GM18505 (cell line): ENCODE data around the gene IRF8.
"Not testable (repeated sequence)": the region's sequence is repeated elsewhere in the genome, so short reads cannot be mapped to it uniquely, and the experiment has no call there.

Experiments used
- ATAC-seq: cut with Tn5 transposase; IDR thresholded peaks from one replicate; pipeline ENCODE4 v1.9.1; 2021; ENCODE audit not compliant: unreplicated experiment
- POLR2A ChIP-seq: IDR thresholded peaks from 4 replicates; pipeline ENCODE4 v1.6.1; 2011; ENCODE audit warnings: borderline replicate concordance; ENCODE audit not compliant: insufficient read depth, insufficient read length; ENCODE audit errors: extremely low read depth

Gene IRF8

GRCh38 chr16:85860413-85861094 lies 38.4 kb upstream of the IRF8 start:
- no peak for ATAC-seq
- no peak for TF ChIP-seq POLR2A

DNA sequence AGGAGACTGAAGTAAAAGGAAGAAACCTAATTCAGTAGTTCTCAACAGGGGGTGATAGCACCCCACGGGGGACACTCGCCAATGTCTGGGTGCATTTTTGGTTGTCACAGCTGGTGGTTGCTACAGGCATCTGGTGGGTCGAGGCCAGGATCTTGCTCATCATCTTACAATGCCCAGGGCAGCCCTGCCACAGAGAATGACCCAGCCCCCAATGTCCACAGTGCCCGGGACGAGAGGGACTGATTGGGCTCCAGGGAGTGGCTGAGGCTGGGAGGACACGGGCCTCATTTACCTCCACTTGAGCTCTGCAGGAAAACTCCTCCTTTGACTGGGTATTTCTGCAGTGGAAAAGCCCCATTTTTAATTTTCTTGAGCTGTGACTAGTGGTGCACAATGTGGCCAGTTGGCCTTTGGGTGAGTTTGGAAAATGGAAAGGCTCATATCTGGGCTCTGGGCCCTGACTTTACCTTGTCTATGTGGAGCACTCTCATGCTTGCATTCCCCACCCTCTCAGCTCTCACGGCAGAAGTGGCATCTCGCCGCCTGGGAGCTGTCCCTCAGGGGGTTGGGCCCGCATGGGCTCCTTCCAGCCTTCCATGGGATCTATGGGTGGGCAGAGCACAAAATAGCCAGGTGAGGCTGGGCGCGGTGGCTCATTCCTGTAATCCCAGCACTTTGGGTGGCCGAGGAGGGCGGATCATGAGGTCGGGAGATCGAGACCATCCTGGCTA lies 37.7 kb upstream of the IRF8 start:
- ATAC-seq = no peak
- TF ChIP-seq POLR2A = no peak

- ATAC-seq = no peak
- TF ChIP-seq POLR2A = no peak
Measured at GRCh38 chr16:85862476-85863383, 36.2 kb upstream of the IRF8 start.

DNA sequence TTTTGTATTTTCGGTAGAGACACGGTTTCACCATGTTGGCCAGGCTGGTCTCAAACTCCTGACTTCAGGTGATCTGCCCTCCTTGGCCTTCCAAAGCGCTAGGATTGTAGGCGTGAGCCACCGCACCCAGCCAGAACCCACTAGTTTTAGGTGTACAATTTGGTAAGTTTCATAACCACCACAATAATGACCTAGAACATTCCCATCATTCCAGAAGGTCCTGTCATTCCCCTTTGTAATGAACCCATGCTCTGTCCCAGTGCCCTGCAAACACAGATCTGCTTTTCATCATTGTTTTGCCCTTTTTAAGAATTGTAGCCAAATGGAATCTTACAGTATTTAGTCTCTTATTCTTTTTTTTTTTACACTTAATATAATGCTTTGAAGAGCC lies 35.6 kb upstream of the IRF8 start:
- ATAC-seq = no peak
- no peak for TF ChIP-seq POLR2A

- no peak for TF ChIP-seq POLR2A
- no peak for ATAC-seq
Measured at GRCh38 chr16:85864965-85865364, 34.0 kb upstream of the IRF8 start.

GRCh38 chr16:85867189-85867588 lies 31.8 kb upstream of the IRF8 start:
- ATAC-seq = no peak
- TF ChIP-seq POLR2A = no peak

GRCh38 chr16:85868495-85868894 lies 30.5 kb upstream of the IRF8 start:
- ATAC-seq = no peak
- TF ChIP-seq POLR2A = no peak

DNA sequence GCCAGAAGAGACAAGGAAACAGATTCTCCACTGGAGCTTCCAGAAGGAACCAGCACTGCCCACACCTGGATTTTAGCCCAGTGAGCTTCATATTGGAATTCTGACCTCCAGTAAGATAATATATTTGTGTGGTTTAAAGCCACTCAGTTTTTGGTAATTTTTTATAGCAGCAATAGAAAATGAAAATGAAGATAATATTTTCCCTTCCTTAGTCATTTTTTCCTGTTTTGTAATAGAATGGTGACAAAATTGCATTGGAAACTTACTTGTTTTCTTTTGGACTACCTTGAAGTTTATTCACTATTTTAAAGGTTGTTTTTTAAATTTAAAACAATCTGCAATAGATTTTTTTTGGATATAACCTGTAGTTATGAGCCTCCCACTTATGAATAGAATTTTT lies 29.8 kb upstream of the IRF8 start:
- no peak for TF ChIP-seq POLR2A

GRCh38 chr16:85869785-85870558 lies 29.0 kb upstream of the IRF8 start:
- TF ChIP-seq POLR2A = no peak
- ATAC-seq = no peak

More for the DNA sequence above, 29.8 kb upstream of the IRF8 start:
- ATAC-seq = no peak

DNA sequence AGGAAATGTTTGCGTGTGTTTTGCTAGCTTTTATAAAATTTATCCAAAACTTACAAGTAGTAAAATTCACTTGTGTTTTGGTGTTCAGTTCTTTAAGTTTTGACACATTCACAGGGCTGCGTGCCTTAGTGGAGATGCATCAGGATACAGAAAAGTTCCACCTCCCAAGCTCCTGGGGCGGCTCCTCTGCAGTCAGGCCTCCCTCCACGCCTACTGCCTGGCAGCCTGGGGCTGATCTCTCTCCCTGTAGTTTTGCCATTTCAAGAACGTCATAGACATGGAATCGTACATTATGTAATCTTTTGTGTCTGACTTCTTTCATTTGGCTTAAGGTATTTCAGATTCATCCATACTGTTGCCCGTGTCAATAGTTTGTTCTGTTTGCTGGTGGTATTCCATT lies 27.2 kb upstream of the IRF8 start:
- TF ChIP-seq POLR2A = no peak
- ATAC-seq = no peak

- no peak for TF ChIP-seq POLR2A
- ATAC-seq = no peak
Measured at GRCh38 chr16:85872734-85873133, 26.2 kb upstream of the IRF8 start.

GRCh38 chr16:85873153-85873552 lies 25.8 kb upstream of the IRF8 start:
- ATAC-seq = no peak
- TF ChIP-seq POLR2A = no peak

DNA sequence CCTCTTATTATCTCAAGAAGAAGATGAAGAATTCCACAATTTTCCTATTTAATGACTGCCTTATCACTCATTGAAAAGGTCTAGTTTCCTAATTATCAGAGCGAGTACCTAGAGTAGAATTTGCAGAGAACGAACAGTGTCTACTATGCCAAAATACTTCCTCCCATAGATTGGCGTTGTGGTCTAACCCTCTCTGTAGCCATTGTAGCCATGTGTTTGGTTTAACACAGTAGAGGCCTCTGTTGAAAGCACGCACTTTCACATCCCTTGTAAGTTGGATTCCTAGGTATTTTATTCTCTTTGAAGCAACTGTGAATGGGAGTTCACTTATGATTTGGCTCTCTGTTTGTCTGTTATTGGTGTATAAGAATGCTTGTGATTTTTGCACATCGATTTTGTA lies 24.9 kb upstream of the IRF8 start:
- not testable (repeated sequence) for ATAC-seq

DNA sequence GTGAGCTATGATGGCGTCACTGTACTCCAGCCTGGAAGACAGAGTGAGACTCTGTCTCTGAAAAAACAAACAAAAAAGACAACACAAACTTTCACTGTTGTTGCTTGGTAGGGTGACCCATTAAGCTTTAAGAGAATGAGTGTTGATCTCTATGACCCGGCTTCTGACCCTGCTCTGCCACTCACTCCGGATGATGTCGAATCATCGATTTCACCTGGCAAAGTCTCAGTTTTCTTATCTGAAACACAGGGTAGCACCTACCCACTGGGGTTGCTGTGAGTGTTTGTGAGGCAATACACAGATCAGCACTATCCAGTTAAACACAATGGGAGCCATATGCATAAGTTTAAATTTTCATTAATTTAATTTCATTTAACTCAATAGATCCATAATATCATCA lies 20.6 kb upstream of the IRF8 start:
- no peak for ATAC-seq
- TF ChIP-seq POLR2A = no peak

DNA sequence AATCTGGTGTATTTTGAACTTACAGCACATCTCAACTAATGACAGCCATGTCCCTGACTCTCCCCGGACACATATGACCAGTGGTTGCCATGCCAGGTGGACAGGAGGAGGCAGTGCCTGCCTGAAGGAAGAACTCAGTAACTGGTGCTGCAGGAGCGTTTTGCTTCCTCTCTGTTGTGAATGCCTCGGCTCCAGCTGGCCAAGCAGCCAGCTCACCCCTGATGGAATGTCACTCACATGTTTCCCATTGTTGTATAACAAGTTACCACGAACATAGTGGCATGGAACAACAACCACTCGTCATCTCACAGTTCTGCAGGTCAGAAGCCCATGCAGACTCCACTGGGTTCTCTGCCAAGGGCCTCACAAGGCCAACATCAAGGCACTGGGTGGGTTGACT lies 20.1 kb upstream of the IRF8 start:
- no peak for TF ChIP-seq POLR2A
- ATAC-seq = no peak
